HG03460 (cell line): ENCODE results near the gene HAUS8.

ENCODE experiments used
- ATAC-seq: cut with Tn5 transposase; IDR thresholded peaks from one replicate; pipeline ENCODE4 v1.9.1; 2021; ENCODE audit not compliant: unreplicated experiment

HAUS8 gene

DNA sequence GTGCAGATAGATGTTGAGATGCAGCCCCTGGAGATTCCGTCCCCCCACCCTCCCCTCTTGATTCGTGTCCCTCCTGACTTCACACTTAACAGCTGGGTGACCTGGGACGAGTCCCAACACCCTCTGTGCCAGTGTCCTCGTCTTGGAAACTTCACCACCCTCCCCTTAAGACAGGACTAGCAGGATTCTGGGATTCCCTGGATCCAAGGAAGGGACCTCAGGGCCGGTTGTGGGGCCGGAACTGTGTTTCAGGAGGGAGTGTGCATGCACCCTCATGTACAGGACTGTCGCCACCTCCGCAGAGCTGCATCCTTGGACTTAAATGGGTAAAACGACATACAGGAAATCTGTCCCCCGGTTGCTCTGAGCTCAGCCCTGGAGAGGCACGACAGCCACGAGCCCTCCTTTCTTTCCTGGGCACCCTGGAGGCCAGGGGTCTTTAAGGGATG, 1.3 kb upstream of the HAUS8 start:
- no peak for ATAC-seq

DNA sequence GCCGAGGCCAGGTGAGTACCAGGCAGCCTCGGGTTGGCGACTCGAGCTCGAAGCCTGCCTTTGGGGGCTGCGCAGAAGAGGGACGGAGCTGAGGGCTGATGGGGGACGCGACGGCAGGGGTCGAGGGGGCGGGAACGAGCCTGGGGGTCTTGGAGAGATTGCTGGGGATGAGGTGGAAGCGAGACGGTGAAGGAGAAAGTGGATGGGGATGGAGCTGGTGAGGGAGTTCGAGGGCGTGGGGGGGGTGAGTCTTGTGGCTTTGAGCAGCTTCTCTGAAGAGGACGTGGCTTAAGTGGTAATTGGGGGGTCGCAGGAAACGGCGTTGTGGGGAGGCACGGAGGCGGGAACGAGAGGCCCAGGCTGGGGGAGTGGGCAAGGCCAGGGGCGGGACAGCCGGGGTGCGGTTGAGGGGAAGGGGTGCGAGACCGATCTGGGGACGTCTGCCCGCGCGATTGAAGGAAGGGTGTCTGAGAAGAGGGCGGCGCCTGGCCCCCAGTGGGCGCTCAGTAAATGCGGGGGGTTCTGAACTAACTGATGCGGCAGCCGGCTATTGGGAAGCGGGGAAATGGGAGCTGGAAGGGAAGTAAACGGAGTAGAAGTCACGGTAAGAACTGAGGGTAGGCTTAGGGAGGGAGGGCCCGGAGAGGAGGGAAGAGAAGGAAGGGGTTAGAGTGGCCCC, 751 bp upstream of the HAUS8 start:
- ATAC-seq, result no peak

DNA sequence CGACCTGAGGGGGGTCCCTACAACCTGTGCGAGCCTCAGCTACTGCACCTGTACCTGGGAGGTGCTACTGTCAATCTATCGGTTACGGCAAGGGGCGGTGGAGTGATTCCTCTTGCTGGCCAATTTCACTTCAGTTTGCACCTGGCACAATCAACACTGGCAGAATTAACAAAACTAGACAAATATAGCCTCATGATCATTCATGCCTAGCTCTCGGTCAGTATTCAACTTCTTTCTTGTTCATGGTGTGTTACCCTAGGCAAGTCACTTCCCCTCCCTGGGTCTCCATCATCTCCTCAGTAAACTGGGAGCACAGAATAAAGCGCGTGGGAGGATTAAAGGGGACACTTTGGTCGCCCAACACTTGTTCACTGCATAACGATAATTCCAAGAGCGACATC, 618 bp downstream of the HAUS8 start:
- no peak for ATAC-seq

DNA sequence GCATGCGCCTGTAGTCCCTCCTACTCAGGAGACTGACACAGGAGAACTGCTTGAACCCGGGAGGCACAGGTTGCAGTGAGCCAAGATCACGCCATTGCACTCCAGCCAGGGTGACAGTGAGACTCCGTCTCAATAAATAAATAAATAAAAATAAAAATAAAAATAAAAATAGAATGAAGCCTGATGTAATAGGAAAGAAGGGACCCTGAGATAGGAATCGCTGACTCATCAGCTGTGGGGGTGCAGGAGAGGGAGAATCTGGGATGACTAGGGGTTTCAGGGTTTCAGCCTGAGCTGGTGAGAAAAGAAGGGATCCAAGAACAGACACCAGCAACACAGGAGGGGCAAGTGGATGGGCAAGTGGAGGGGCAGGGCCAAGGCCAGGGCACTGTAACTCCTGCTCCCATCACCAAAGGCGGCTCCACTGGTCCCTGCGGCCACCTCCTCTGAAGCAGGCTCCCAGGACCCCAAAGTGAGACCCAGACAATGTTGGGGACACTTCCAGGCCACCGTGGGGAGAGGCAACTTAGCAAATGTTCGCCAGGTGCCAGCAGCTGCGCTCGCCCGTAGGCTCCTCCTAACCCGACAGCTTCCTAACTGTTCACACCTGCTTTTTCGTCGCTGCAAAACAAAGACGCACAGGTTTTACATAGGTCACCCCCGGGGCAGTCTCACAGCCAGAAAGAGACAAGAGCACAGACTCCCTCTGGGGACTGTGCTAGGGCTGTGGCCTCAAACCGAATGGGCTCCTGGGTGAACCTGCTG, 1.2 kb downstream of the HAUS8 start:
- no peak for ATAC-seq

DNA sequence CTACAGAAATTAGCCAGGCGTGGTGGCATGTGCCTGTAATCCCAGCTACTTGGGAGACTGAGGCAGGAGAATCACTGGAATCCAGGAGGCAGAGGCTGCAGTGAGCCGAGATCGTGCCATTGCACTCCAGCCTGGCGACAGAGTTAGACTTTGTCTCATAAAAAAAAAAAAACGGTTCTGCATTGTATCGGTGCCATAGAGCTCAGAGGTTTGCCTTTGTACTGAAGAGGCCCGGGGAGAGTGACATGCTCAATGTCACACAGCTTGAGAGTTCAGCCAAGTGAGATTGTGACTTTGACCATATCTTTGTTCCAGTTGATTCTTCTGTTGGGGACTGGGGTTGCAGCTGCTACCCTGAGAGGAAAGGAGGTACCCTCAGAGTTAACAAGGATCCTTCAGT, 4.3 kb downstream of the HAUS8 start:
- no peak for ATAC-seq

DNA sequence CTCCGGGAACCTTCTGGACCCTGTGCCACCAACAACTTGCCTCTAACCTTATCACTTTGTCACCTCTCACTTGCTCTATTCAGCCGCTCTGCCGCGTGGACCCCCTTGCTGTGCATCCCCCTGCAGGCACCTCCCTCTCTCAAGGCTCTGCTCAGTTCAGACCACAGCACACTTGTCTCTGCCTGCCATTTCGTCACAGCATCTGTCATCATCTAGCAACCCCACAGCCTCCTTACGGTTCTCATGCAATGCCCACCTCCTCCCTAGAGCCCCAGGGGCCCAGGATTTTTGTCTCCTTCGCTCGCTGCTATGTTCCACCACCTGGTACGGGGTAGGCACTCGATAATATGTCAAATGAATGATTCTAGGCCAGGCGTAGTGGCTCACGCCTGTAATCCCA, 4.8 kb downstream of the HAUS8 start:
- ATAC-seq, result no peak

DNA sequence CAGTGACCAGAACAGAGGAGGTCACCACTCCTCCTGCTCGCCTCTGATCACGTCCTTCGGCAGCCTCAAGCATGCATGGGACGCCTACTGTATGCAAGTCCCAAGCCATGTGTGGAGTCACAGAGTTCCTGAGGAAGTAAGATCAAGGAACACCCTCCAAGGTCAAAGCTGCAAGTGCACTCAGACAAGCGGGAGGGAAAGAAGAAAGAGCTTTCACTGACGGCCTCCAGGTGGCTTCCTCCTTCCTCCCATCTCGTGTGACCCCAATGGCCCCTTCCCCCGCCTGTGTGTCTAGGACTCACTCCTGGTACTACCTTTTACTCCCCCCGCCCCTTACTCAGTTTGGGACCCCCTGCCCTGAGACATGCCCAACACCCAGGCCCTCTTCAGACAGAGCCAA, 6.1 kb downstream of the HAUS8 start:
- ATAC-seq, result no peak

DNA sequence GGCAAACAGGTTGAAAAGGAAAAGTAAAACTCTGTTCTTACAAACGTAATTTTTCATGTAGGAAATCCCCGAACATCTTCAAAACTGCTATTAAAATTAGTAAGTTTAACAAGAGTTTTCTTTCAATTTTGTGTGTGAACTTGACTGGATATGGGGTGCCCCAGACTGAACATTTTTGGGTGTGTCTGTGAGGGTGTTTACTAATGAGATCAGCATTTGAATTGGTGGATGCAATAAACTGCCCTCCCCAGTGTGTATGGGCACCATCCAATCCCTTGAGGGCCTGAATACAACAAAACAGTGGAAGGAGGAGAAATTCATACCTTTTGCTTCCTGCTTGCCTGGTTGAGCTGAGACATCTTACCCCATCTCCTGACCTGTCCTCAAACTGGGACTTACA, 11.8 kb downstream of the HAUS8 start:
- ATAC-seq, result no peak

DNA sequence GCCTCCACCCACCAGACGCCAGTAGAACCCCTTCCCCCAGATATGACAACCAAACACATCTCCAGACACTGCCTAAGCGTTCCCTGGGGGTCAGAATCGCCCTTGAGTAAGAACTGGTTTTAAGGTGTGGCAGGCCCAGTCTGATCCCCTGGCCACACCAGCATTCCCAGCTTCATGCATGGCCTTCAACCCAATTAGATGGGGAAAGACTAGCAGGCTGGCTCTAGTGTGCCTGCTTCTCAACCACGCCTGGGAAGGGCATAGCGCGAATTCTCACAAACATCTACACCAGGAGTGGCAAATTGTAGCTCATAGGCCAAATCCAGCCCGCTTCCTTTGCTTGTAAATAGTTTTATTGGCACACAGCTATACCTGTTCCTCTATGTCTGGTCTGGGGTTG, 13.6 kb downstream of the HAUS8 start:
- ATAC-seq, result no peak

DNA sequence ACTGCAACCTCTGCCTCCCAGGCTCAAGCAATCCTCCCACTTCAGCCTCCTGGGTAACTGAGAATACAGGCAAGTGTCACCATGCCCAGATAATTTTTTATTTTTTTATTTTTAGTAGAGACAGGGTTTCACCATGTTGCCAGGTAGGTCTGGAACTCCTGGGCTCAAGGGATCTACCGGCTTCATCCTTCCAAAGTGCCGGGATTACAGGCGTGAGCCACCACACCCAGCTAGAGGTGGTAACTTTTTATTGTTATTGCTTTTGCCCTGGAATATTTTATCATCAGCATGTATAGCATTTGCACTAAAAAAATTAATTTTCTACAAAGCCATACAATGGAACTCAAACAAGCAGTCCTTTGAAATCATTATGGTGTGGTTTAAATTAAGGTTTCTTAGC, 14.0 kb downstream of the HAUS8 start:
- no peak for ATAC-seq

DNA sequence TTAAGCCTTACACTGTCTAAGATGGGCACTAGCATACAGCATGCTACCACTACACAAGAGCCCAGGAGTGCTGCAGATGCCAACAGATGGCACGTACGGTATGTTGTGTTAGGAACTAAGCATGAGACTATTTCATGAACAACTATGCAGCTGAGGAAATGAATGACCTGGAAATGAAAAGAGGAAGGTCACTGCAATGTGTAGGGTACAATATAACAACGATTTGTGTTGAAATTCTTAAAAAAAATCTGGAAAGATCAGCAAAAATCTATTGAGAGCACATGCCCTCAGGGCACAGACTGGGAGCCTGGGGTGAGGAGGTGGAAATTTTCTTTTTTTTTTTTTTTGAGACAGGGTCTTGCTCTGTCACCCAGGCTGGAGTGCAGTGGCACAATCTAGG, 14.4 kb downstream of the HAUS8 start:
- ATAC-seq, result no peak

DNA sequence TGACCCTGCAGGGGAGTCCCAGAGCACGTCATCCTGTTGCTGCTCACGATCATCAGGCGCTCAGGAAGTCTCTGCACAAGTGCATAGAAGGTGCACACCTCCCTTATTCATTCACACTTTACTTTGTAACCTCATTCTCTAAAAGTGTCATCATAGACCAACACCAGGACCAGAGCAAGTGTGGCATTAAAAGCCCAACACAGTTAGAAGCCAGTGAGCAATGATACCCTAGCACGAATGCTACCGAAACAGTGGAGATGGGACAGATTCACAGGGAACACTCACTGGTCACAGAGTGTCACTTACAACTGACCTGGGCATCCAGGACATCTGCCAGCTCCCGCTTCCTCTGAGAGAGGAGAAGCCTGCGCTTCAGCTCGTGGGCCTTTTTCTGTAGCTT, 17.0 kb downstream of the HAUS8 start:
- no peak for ATAC-seq

DNA sequence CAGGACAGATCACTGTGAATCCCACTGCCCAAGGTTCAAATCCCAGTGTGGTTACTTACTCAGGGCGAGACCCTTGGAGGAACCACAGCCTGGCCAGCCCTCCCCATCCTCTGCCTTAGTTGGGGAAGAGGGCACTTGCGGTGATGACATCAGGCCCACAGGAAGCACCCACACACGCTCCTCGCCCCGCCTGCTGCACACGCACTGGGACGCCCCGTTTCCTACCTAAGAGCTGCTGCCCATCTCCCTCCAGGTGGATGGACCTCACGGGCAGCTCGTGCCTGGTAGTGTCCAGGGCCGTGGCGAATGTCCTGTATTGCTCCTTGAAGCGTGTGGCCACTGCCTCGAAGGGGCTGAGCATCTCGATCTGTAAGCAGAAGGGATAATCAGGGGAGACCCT, 19.6 kb downstream of the HAUS8 start:
- ATAC-seq, result no peak

DNA sequence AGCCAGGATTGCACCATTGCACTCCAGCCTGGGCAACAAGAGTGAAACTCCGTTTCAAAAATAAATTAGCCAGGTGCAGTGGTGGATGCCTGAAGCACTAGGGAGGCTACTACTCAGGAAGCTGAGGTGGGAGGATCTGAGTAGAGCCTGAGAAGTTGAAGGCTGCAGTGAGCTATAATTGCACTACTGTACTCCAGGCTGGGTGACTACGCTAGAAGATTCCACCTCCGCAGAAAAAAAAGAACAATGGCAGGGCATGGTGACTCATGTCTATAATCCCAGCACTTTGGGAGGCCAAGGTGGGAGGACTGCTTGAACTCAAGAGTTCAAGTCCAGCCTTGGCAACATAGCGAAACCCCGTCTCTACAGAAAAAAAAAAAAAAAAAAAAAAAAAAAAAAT, 20.5 kb downstream of the HAUS8 start:
- ATAC-seq, result no peak

DNA sequence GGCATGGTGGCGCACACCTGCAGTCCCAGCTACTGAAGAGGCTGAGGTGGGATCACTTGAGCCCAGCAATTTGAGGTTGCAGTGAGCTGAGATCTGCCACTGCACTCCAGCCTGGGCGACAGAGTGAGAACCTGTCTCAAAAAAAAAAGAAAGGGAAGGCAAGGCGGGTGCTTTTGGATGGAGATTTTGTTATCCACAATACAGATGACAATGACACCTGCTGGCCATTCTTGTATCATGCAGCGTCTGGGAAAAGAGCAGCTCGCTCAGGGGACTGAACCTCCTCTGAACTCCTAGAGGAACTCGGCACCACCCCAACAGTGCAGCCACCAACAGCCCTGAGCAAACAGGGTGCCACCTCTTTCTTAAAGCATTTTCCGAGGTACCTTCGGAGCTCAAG, 22.8 kb downstream of the HAUS8 start:
- ATAC-seq, result no peak

DNA sequence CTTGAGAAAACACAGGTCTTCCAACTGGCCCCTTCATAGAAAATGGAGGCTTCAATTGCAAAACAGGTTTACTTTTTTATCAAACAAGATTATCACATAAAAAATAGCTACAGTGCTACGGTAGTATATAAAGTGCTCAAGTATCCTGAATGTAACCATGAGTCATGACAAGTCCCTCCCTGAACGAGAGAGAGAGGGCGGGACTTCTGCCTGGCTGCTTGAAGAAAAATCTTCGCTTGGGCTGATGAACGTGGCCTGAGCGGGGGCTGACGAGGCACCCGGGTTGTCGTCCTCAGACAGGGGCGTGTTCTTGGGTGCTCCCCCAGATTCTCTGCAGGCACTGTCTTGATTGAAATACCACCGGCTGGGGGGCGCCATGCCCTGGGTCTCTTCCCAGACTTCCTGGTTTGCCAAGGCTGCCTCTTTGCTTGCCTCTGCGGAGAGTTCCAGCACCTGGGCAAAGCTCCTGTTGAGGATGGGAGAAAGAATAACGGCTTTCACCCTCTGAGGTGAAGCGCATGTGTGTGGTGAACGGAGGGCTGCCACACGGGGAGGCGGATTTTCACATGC, 25.5 kb downstream of the HAUS8 start:
- ATAC-seq, result no peak

DNA sequence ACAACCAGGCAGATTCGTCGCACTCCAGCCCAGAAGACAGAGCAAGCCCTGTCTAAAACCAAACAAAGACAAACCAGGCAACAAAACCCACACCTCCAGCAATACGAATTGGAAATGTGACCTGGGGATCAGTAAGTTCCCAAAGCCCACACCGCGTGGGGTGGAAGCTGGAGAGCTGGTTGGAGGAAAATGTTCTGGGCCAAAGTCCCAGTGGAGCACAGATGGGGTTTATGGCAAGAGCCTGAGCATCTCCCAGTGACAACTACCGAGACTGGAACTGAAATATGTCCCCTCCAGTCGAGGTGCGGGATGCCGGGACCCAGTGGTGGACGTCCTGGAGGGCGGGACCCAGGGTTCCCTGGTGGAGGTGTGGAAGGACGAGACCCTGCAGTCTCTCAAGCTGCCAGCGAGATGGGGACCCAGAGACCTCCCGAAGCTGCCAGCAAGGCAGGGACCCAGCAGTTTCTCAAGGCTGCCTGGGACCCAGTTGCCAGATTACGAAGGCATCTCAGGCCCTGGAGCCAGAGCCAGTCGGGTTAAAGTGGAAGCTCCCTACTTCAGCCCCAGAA, 26.3 kb downstream of the HAUS8 start:
- ATAC-seq, result no peak

DNA sequence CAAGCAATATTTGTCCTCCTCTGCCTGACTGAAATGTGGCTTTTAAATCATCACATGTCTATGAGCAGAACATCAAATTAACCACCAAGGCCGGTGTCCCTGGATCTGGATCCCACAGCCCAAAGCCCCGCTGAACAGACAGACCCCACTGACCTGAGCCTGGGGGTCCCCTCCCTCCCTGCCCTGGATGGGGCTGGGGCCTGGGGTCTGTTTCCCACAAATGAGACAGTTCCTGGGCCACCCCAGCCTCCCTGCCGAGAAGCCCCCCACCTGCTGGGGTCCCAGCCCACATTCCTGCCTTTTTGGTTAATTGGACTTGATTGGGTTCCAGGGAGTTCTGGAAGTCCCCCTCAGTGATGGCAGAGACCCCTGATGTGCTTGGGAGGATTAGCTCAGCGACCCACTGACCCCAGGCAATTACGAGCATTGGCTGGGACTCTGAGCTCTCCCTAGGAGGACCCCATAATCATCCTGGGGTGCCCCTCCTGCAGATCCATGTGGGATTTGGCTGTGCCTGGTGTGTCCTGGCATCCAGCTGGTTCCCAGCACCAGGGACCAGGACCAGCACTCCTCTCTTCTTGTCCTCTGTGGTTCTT, 29.2 kb downstream of the HAUS8 start:
- no peak for ATAC-seq

DNA sequence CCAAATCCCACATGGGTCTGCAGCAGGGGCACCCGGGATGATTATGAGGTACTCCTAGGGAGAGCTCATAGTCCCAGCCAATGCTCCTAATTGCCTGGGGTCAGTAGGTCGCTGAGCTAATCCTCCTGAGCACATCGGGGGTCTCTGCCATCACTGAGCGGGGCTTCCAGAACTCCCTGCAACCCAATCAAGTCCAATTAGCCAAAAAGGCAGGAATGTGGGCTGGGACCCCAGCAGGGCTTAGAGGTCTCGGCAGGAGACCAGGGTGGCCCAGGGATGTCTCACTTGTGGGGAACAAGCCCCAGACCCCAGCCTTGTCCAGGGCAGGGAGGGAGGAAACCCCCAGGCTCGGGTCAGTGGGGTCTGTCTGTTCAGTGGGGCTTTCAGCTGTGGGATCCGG, 31.5 kb downstream of the HAUS8 start:
- no peak for ATAC-seq

DNA sequence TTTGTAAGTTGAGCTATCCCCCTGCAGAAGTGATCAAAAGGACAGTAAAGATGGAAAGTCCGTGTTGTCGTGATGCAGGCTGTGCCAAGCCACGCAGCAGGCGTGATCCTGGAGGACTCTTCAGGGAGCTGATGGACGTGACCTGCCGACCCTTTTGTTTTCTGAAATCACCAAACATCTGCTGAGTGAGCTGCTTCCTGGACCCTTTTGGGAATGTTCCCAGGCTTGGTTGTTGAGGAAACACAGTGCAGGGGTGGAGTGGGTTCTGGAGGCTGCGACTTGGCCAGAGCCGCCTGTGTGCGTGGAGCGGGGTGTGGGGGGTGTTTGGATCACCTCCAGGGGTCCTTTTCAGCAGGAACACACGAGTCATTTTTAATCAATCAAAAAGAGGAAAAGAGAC, 33.3 kb downstream of the HAUS8 start:
- no peak for ATAC-seq

DNA sequence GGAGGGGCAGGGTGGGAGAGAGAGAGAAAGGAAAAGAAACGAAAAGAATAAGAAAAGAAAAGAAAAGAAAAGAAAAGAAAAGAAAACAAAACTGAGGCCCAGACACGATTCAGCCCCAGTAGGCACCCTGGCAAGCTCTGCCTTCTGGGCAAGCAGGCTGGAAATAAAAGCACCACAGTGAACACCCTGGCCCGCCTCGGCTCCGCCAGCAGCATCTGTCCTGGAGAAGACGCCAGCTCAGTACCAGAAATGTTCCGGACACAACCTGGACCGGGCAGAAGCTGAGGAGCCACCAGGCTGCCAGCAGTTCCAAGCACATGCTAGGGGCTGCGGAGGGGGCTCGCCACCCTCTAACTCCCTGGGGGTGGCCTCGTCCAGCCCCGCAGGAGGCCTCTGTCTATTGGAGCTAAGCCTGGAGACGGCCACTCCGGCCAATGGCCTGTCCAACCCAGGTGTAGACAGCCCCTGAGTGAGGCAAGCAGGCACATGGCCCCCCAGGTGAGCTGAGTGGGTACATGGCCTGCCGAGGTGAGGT, 37.2 kb downstream of the HAUS8 start:
- ATAC-seq, result no peak
